CD14-positive monocyte (primary cell): ENCODE data around the gene PNMA1. TPM values are rescaled to one million over a fixed set of nuclear protein-coding genes. Genes with fewer than 3 reads are reported as not detected.

Experiments
- DNase-seq, 3 donors: peaks; one replicate each; pipeline ENCODE4 v3.0.0-alpha.2; 2011 to 2022
- H2AFZ ChIP-seq: 2 replicates; pipeline ENCODE4 v1.6.0; 2012; ENCODE audit warnings: mild to moderate bottlenecking, low read depth, low read length, inconsistent platforms; ENCODE audit not compliant: insufficient read depth, poor library complexity, severe bottlenecking
- H3K27ac ChIP-seq, 2 donors: 1 replicate in 1 of 2; 2 replicates in 1 of 2; pipeline ENCODE4 v1.5.1; 2012 to 2013; ENCODE audit warnings: low read length in 2 of 2, control low read depth in 1 of 2, inconsistent platforms in 1 of 2, low read depth in 1 of 2, mild to moderate bottlenecking in 1 of 2
- H3K27me3 ChIP-seq, 2 donors: one replicate each; pipeline versions ENCODE4 v1.6.0 to v1.6.1; 2011 to 2013; ENCODE audit warnings: low read length in 2 of 2; ENCODE audit not compliant: control insufficient read depth in 2 of 2, insufficient read depth in 2 of 2
- H3K36me3 ChIP-seq, 2 donors: replicated peaks in 1 of 2; 1 replicate in 1 of 2; 2 replicates in 1 of 2; pipeline versions ENCODE4 v1.5.1 to v1.6.1; 2012 to 2013; ENCODE audit warnings: low read length in 2 of 2, control low read depth in 1 of 2, inconsistent platforms in 1 of 2, mild to moderate bottlenecking in 1 of 2; ENCODE audit not compliant: insufficient read depth in 2 of 2, control insufficient read depth in 1 of 2
- H3K4me1 ChIP-seq, 2 donors: 1 replicate in 1 of 2; 2 replicates in 1 of 2; pipeline versions ENCODE4 v1.5.1 to v1.6.1; 2012 to 2013; ENCODE audit warnings: low read length in 2 of 2, control low read depth in 1 of 2, inconsistent platforms in 1 of 2, mild to moderate bottlenecking in 1 of 2, moderate library complexity in 1 of 2; ENCODE audit not compliant: insufficient read depth in 2 of 2, control insufficient read depth in 1 of 2
- H3K4me2 ChIP-seq: replicated peaks from 2 replicates; pipeline ENCODE3; 2012; ENCODE audit warnings: low read length, moderate library complexity, mild to moderate bottlenecking; ENCODE audit not compliant: poor library complexity, severe bottlenecking; ENCODE audit errors: extremely low read depth
- H3K4me3 ChIP-seq, 3 experiments: fragments of 200-600 bp in 1 of 3; sonication (generic) in 1 of 3; replicated peaks in 1 of 3; 1 replicate in 2 of 3; 2 replicates in 1 of 3; pipeline ENCODE4 v1.5.1; 2011 to 2013; ENCODE audit warnings: low read length in 3 of 3, mild to moderate bottlenecking in 3 of 3, control low read depth in 2 of 3, low read depth in 2 of 3, inconsistent platforms in 1 of 3, moderate library complexity in 1 of 3
- H3K79me2 ChIP-seq: 2 replicates; pipeline ENCODE4 v1.6.0; 2012; ENCODE audit warnings: mild to moderate bottlenecking, control low read depth, inconsistent platforms, low read length, moderate library complexity; ENCODE audit not compliant: insufficient read depth
- H3K9ac ChIP-seq: 2 replicates; pipeline ENCODE4 v1.6.0; 2017; ENCODE audit warnings: low read length, mild to moderate bottlenecking; ENCODE audit not compliant: insufficient read depth, poor library complexity, severe bottlenecking
- H3K9me3 ChIP-seq, 2 donors: replicated peaks in 1 of 2; 1 replicate in 1 of 2; 2 replicates in 1 of 2; pipeline versions ENCODE4 v1.5.1 to v1.6.1; 2012 to 2013; ENCODE audit warnings: low read length in 2 of 2, control low read depth in 1 of 2; ENCODE audit not compliant: control insufficient read depth in 1 of 2, insufficient read depth in 1 of 2
- H4K20me1 ChIP-seq: 2 replicates; pipeline ENCODE4 v1.6.0; 2012; ENCODE audit warnings: mild to moderate bottlenecking, low read length, control low read depth, moderate library complexity; ENCODE audit not compliant: insufficient read depth
- H3K27ac Mint-ChIP-seq, 7 donors: one replicate each; pipeline ENCODE4 v1.8.0; 2020; ENCODE audit warnings: mild to moderate bottlenecking in 7 of 7, mixed read lengths in 7 of 7, moderate library complexity in 6 of 7, inconsistent platforms in 2 of 7
- H3K27me3 Mint-ChIP-seq, 3 donors: one replicate each; pipeline ENCODE4 v1.8.0; 2021 to 2022; ENCODE audit warnings: low read depth in 3 of 3, mild to moderate bottlenecking in 3 of 3, mixed read lengths in 3 of 3, moderate library complexity in 3 of 3, inconsistent platforms in 1 of 3
- H3K36me3 Mint-ChIP-seq, 2 donors: one replicate each; pipeline ENCODE4 v1.8.0; 2020; ENCODE audit warnings: mixed read lengths in 2 of 2, inconsistent platforms in 1 of 2, mild to moderate bottlenecking in 1 of 2
- H3K4me1 Mint-ChIP-seq: one replicate; pipeline ENCODE4 v1.8.0; 2020; ENCODE audit warnings: mild to moderate bottlenecking, mixed read lengths
- H3K4me3 Mint-ChIP-seq, 2 donors: one replicate each; pipeline ENCODE4 v1.8.0; 2020; ENCODE audit warnings: mild to moderate bottlenecking in 2 of 2, mixed read lengths in 2 of 2, moderate library complexity in 1 of 2
- H3K9me3 Mint-ChIP-seq, 7 donors: one replicate each; pipeline ENCODE4 v1.8.0; 2020 to 2022; ENCODE audit warnings: mixed read lengths in 7 of 7, mild to moderate bottlenecking in 6 of 7, moderate library complexity in 6 of 7, inconsistent platforms in 2 of 7
- WGBS: methylation state at CpG from one replicate; pipeline ENCODE4 v1.1.5; 2013; ENCODE audit warnings: missing lambda C conversion rate; ENCODE audit not compliant: insufficient coverage; 5-methylcytosine and 5-hydroxymethylcytosine counted together
- intact Hi-C, 2 donors: fragments of 100-400 bp; cut with micrococcal nuclease; formaldehyde crosslinking; loops; one replicate each; pipeline versions ENCODE4 v1.15.0 to v1.15.1; 2023
- polyA plus RNA-seq, 3 donors: library from polyadenylated mRNA; depleted of rRNA in 1 of 3; unstranded in 2 of 3; stranded (reverse) in 1 of 3; fragments of 300-500 nt in 2 of 3; fragments of >200 nt in 1 of 3; fragmentation: Illumina TruSeq in 2 of 3; gene quantifications; 1 replicate in 2 of 3; 2 replicates in 1 of 3; pipeline ENCODE4 v1.2.3, GENCODE V29; 2012 to 2021
- TF ChIP-seq, protein P1 (sequence below): fragments of 200-600 bp; IDR thresholded peaks from one replicate; pipeline ENCODE4 v1.8.0; 2022; ENCODE audit warnings: antibody characterized with exemption, mild to moderate bottlenecking

Gene PNMA1
- polyA plus RNA-seq, 3 donors: 2.4 to 6.4 (median 4.4) TPM

DNA sequence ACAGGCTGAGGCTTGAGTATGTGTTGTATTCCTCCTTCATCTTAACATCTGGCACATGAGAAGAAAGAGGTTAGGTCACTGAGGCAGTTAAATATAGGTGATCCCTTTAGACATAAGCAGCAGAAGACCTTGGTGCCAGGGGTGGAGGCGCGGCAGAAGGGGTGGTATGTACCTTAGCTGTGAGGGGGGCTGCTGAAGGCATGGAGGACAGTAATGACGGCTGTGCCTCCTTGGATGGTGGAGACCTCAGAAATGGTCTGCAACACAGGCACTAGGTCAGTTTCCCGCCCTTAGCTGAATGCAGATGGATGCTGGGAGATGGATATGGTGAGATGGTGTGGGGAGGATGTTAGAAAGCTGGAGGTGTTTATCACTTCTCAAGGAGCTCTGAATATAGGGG, 1.5 kb upstream of the PNMA1 start:
- no peak overlapping the region for H3K4me3 ChIP-seq
- peaks cover 9 to 23% of the 10 kb centered on the region in 2 donors for H3K27me3 ChIP-seq
- intact Hi-C loops: no loop called here
- H3K4me1 ChIP-seq: peaks cover 21 to 31% of the 10 kb centered on the region in 2 donors
- H3K36me3 ChIP-seq: peaks cover 41 to 53% of the 10 kb centered on the region in 2 donors
- Mint-ChIP-seq H3K9me3 (peaks cover 0 to 5% (median 3%) of the 10 kb centered on the region in 7 donors), H3K27me3 (peaks cover 18% of the 10 kb centered on the region in 3 donors), H3K4me3 (no peak overlapping the region), H3K36me3 (peaks cover 48 to 57% of the 10 kb centered on the region in 2 donors), H3K4me1 (peaks cover 24% of the 10 kb centered on the region), H3K27ac (peak overlapping the region in 1 of 7 donors; percentile 42)
- WGBS: 100% methylated on average over 3 of the region's 4 CpGs
- no peak overlapping the region for H3K9ac ChIP-seq
- H3K9me3 ChIP-seq: no peaks in the 10 kb centered on the region
- TF ChIP-seq, protein P1, sequence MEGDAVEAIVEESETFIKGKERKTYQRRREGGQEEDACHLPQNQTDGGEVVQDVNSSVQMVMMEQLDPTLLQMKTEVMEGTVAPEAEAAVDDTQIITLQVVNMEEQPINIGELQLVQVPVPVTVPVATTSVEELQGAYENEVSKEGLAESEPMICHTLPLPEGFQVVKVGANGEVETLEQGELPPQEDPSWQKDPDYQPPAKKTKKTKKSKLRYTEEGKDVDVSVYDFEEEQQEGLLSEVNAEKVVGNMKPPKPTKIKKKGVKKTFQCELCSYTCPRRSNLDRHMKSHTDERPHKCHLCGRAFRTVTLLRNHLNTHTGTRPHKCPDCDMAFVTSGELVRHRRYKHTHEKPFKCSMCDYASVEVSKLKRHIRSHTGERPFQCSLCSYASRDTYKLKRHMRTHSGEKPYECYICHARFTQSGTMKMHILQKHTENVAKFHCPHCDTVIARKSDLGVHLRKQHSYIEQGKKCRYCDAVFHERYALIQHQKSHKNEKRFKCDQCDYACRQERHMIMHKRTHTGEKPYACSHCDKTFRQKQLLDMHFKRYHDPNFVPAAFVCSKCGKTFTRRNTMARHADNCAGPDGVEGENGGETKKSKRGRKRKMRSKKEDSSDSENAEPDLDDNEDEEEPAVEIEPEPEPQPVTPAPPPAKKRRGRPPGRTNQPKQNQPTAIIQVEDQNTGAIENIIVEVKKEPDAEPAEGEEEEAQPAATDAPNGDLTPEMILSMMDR: no peak
- no peak for DNase-seq
- H2AFZ ChIP-seq: no peak overlapping the region
- H3K27ac ChIP-seq: no peak overlapping the region
- H4K20me1 ChIP-seq: peaks cover 71% of the 10 kb centered on the region
- no peaks in the 10 kb centered on the region for H3K79me2 ChIP-seq
- no peak overlapping the region for H3K4me2 ChIP-seq

DNA sequence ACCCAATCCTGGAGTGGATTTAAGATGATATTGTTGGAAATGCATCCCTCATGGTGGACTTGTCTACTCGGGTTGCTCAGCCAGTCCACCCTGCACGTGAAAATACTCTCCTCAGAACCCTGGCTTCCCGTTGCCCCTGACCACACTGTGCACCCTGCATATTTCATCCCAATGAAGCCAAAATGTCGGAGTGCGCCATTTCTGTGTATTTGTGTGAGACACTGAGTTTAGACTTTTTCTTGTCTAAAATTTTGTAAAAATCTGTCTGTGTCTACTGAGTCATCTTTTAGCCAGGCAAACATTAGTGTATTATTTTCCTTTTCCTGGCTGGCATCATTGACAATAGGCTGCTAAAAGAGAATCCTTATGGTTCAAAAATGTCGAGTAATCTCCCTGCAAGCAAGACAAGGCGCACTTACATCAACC, 485 bp upstream of the PNMA1 start:
- no peak overlapping the region for H2AFZ ChIP-seq
- H4K20me1 ChIP-seq: peaks cover 62% of the 10 kb centered on the region
- no peak overlapping the region for H3K9ac ChIP-seq
- peaks cover 24% of the 10 kb centered on the region for H3K4me1 Mint-ChIP-seq
- peak overlapping the region in 2 of 7 donors; percentile 45 to 77 for H3K27ac Mint-ChIP-seq
- peaks cover 18% of the 10 kb centered on the region in 3 donors for H3K27me3 Mint-ChIP-seq
- H3K27ac ChIP-seq: no peak overlapping the region
- peak overlapping the region; percentile 60 to 67 for H3K4me3 Mint-ChIP-seq
- H3K79me2 ChIP-seq: no peaks in the 10 kb centered on the region
- no peak for DNase-seq
- peaks cover 37 to 49% of the 10 kb centered on the region in 2 donors for H3K36me3 Mint-ChIP-seq
- H3K4me3 ChIP-seq: peak overlapping the region in 1 of 3 experiments; percentile 84
- H3K36me3 ChIP-seq: peaks cover 33 to 43% of the 10 kb centered on the region in 2 donors
- TF ChIP-seq, protein P1: no peak
- peak overlapping the region; percentile 98 for H3K4me2 ChIP-seq
- H3K9me3 Mint-ChIP-seq: peaks cover 0 to 5% (median 3%) of the 10 kb centered on the region in 7 donors
- H3K4me1 ChIP-seq: peaks cover 21 to 31% of the 10 kb centered on the region in 2 donors
- peaks cover 9 to 23% of the 10 kb centered on the region in 2 donors for H3K27me3 ChIP-seq
- no CpG with 5 or more reads among the region's 7 CpGs for WGBS
- intact Hi-C loops: no loop called here
- H3K9me3 ChIP-seq: no peaks in the 10 kb centered on the region
